T-helper 2 cell treated with Interferon-gamma antibody and Interleukin-4, amounts not matched to agents 100 ng/mL and 5 ng/mL, for 36 hours (primary cell): Measurements from ENCODE around the gene PRDM12. TPM values are rescaled to one million over a fixed set of nuclear protein-coding genes. Genes with fewer than 3 reads are reported as not detected.
"Not testable (repeated sequence)": the region's sequence is repeated elsewhere in the genome, so short reads cannot be mapped to it uniquely, and the experiment has no call there.

ENCODE experiments used
- intact Hi-C: fragments of 100-400 bp; cut with micrococcal nuclease; formaldehyde crosslinking; loops from one replicate; pipeline ENCODE4 v1.15.1; 2023
- total RNA-seq: library from RNA; stranded (reverse); gene quantifications from 2 replicates; pipeline ENCODE4 v1.2.3, GENCODE V29; 2022

PRDM12 gene
- total RNA-seq, 1 donor from 2014 or later = not detected

DNA sequence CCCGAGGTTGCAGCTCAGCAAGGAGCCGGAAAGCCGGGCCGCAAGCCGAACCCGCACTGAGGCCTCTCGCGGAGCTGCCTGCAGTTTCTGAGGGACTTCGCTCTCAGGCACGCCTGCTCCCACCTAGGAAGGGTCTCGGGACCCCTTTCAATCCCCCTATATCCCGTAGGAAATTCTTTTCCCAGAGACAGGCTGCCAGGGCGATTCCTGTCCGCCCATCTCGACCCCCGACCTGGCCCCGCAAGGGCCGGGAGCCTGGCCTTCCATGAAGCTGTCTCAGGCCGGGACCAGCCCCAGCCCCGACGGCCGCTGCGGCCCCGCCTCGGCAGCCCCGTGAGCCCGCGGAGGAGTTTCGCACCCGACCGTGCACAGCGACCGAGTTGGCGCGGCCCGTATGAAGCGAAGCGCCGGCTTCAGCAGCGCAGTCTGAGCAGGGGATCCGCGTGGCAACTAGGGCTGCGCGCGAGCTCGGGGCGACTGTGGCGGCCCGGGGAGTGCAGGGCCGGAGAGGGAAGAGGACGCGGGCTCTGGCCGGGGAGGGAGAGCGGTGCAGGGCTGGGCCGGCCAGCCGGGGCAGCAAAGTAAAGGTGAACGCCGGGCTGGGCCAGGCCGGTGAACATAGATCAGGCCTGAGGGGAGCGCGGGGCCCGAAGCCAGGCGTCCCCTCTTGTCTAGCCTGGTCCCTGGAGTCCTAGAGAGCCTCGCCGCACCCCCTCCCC, 977 bp upstream of the PRDM12 start:
- intact Hi-C loops = no loop called here

GRCh38 chr9:130663977-130664250, 480 bp upstream of the PRDM12 start:
- intact Hi-C loops = no loop called here

DNA sequence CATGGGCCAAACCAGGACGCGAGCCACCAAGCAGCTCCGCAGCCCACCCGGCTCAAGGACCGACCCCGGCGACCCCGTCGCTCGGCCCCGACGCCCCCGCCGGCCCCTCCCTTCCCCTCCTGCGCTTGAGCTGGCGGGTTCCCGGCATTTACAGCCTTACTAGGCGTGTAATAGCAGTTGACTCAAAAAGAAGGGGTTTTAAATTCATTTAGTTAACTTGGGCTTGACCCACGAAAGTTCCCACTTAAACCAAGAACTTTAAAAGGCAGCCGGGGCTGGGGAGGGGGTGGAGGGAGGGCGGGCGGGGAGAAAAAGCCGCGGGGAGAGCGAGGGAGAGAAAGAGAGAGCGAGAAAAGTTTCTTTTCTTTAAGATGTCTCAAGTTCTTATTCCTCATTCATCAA, 636 bp downstream of the PRDM12 start:
- intact Hi-C loops = no loop called here

DNA sequence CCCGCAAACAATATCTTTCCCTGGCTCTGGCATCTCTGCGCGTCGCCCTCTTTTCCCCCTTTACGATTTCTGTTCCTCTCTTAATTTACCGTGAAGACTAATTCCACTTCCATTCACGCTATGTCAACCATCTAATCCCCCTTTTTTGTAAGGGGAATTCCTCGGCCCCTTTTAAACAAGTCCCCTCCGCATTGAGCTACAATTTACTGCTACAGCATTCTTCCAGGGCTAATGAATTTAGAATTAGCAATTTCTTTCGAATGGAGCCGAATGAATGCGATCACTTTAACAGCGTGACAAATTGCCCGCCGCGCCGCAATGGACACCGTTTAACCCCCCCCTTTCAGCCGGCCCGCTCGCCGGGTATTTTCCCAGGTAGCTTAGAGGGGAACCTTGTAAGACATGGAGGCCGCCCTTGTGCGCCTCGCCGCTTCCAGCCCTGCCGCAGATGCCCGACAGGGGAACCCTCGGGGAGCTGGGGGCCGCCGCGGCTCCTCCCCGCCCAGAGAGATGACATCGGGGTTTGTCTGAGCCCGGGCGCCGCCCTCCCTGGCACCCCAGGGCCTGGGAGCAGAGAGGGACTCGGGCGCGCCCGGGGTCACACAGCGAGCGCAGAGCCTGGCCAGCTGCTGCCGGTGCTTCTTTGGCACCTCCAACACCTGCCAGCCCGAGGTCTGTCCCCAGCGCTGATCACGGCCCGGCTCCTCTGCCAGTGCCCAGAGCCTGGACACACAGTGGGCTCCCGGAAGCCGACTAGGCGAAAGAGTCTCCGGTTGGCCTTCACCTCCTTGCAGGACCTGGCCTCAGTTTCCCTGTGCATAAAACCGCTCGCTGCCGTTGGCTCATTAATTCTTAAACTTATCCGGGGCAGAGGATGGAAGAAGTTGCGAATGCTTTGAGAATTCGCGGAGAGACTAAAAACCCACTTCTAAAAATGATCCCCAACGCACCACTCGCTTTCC, 1.3 kb downstream of the PRDM12 start:
- intact Hi-C loops = no loop called here

DNA sequence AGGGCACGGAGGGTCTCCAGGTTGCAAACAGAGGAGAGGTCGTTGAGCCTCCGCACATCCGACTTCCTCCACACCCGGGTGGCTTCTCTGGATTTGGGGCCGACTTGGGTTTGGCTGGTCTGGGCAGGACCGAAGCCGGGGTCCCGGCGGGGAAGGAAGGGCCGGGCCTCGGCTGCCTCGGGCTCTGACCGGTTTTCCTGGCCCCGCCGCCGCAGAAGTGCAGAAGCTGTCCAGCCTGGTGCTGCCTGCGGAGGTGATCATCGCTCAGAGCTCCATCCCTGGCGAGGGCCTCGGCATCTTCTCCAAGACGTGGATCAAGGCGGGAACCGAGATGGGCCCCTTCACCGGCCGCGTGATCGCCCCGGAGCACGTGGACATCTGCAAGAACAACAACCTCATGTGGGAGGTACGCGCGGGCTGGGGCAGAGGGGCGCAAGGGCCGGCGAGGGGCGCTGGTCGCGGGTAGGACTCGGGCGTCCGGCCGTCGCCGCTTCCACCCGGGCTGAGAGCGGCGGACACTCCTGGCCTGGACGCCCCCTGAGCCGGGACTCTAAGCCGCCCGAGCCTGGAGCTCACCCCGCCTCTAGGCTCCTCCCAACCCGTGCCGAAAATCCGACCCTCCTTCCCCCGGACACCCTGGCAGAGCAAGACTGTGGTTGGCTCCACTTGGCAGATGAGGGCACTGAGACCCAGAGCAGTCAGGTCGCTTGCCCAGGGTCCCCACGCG, 2.2 kb downstream of the PRDM12 start:
- intact Hi-C loops = no loop called here

- intact Hi-C loops = no loop called here
Measured at GRCh38 chr9:130667120-130667435, 2.7 kb downstream of the PRDM12 start.

DNA sequence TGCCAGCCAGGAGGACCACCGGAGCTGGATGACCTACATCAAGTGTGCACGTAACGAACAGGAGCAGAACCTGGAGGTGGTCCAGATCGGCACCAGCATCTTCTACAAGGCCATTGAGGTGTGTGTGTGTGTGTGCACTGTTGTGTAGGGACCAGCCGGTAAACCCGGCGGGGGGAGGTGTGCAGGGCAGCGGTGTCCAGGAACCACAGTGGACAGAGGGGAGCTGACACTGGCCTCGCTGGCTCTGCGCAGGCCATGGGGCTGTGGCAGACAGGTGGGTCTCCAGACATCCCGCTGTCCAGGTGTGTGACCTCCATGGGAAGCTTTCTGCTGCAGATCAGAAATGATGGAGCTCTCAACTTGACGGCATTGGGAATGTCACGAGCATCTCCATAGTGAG, 3.8 kb downstream of the PRDM12 start:
- intact Hi-C loops = no loop called here

- intact Hi-C loops = no loop called here
Measured at GRCh38 chr9:130668659-130669058, 4.3 kb downstream of the PRDM12 start.

DNA sequence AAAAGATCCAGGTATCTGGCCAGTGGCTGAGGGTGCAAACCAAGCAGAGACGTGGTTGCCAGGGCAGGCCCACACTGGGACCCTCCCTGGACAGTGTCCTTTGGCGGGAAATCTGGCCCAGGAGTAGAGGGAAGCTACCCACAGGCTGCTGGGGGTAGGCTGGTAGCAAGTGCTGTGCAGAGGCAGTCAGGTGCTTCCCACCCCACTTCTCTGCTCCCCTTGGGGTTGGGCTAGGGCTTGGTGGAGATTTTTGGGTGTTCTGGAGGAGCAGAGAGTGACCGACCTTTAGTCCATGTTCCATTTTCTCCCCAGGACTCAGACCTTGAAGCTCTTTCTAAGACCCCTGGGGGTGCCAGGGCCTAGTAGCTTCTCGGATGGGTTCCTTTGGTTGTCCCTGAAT, 5.6 kb downstream of the PRDM12 start:
- intact Hi-C loops = no loop called here

- intact Hi-C loops = no loop called here
Measured at GRCh38 chr9:130670644-130671043, 6.2 kb downstream of the PRDM12 start.

DNA sequence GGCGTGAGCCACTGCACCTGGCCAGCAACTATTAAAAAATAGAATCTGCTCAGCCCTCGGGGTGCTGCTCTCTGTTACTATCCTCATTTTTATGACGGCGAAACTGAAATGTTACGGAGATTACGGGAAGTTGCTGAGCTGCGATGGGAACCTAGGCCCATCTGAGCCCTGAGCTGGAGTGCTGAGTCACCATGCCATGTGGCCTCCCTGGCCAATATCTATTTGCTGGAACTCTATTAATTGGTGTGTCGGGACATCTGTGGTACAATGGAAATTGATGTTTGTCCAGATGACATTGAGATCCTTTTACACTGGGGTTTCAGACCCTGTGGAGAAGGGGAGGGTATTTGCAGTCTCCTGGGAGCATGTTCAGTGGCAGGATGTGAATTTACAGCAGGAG, 8.1 kb downstream of the PRDM12 start:
- intact Hi-C loops = no loop called here

GRCh38 chr9:130672933-130673615, 8.7 kb downstream of the PRDM12 start:
- intact Hi-C loops = no loop called here

GRCh38 chr9:130675396-130675795, 11.0 kb downstream of the PRDM12 start:
- intact Hi-C loops = no loop called here

DNA sequence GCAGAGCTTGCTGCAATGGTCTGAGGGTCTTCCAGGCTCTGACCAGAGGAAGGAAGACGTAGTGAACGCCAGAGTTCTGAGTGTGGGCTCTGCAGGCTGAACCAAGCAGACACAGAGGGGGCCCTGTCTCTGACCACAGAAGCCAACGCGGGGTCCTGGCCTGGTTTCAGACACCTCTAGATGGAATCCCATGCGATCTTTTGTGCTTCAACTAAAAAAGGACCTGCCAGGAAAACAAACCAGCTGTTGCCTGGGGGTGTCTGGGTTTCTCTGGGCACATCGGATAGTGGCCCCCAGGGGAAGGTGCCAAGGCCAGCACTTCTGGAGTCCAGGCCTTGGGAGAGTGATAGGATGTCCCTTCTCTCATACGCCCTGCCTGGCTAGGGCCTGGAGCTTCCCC, 12.9 kb downstream of the PRDM12 start:
- intact Hi-C loops = no loop called here

DNA sequence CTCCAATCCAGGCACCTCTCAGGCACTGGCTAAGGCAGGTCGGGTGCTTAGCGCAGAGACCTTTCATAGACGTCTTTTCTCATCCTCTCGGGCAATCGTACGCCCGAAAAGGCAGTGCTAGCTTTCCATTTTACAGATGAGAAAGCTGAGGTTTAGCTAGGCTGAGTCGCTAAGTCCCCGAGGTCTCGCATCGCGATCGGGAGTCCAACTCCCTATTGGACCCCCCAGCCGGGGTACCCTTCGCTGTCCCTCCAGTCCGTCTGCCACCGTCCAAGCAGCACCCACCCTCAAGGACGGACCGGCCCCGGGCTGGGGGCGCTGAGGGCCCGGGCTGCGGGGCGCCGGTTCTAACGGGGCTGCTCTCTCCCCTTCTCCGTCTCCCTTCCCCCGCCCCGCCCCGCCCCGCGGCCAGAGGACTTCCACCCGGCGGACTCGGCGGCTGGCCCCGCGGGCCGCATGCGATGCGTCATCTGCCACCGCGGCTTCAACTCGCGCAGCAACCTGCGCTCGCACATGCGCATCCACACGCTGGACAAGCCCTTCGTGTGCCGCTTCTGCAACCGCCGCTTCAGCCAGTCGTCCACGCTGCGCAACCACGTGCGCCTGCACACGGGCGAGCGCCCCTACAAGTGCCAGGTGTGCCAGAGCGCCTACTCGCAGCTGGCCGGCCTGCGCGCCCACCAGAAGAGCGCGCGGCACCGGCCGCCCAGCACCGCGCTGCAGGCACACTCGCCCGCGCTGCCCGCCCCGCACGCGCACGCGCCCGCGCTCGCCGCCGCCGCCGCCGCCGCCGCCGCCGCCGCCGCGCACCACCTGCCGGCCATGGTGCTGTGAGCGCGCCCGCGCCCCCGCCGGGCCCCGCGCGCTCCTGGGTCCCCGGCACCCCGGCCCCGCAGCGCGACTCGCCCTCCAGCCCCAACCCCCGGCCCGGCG, 16.7 kb downstream of the PRDM12 start:
- intact Hi-C loops = no loop called here

DNA sequence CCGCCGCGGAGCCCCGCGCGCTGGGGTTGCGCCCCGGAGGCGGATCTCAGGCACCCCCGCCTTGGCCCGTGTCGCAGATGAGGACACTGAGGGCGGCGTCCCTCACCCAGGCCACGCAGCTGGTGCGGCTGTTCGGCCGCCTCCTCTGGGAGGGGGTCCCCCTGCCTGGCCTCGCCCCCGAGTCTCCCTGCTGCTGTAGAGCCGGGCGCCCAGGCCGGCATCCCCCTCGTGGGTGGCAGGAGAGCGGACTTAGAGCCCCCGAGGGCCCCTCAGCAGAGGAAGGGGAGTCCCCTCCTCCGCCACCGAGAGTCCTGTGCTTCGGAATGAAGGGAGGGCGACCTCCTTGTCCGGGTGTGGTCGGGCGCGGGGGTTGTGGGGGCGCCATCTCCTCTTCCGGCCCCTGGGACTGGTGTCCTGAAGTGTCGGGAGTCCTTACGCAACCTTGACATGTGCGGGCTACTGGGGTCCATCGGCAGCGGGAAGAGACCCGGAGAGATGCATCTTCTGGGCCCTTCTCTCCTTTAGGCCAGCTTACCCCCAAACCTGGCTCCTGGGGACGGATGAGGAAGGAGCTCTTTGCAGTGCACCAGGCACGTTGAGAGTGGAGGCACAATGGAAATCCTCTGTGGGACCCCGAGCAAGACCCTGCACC, 17.5 kb downstream of the PRDM12 start:
- intact Hi-C loops = loop anchor here (1.0 kb wide), 2 partner anchors 11 to 221 kb away; partner anchors contain the start of gene EXOSC2

- intact Hi-C loops = loop anchor here (1.0 kb wide), 2 partner anchors 11 to 221 kb away; partner anchors contain the start of gene EXOSC2
Measured at GRCh38 chr9:130682421-130683121, 18.2 kb downstream of the PRDM12 start.

- intact Hi-C loops = no loop called here
Measured at GRCh38 chr9:130685104-130685503, 20.7 kb downstream of the PRDM12 start.

DNA sequence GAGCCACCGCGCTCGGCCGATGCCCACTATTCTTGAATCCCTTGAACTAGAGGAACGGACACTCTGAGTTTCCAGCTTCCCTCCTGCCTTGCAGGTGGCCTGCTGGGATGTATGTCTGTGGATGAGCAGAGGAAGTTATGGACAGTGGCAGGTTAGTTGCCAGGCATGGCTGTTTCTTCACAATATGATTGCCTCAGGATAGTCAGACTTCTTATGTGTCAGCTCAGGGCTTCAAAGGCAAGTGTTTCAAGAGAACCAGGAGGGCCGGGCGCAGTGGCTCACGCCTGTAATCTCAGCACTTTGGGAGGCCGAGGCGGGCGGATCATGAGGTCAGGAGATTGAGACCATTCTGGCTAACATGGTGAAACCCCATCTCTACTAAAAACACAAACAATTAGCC, 21.6 kb downstream of the PRDM12 start:
- intact Hi-C loops = not testable (repeated sequence)
